SK-N-SH treated with all-trans-retinoic acid at 6 μM for 48 hours (cell line): ENCODE measurements around the gene IRX6.

Experiments used
- ATAC-seq: fragments of 200-7000 bp; cut with Tn5 transposase; 3 replicates; pipeline ENCODE4 v1.9.1; 2020; ENCODE audit warnings: mild to moderate bottlenecking, moderate library complexity
- BACH2 ChIP-seq: fragments of 250-450 bp; sonication (Bioruptor Pico); IDR thresholded peaks from 2 replicates; pipeline ENCODE4 v1.9.0; 2021; ENCODE audit warnings: mild to moderate bottlenecking, borderline replicate concordance
- CREB5 ChIP-seq: fragments of 250-450 bp; sonication (Bioruptor Pico); IDR thresholded peaks from 2 replicates; pipeline ENCODE4 v1.5.1; 2020; ENCODE audit warnings: low read depth, mild to moderate bottlenecking, moderate library complexity
- CSDC2 ChIP-seq: fragments of 250-450 bp; sonication (Bioruptor Pico); IDR thresholded peaks from 2 replicates; pipeline ENCODE4 v1.5.0; 2020; ENCODE audit warnings: mild to moderate bottlenecking, moderate library complexity
- CSRNP3 ChIP-seq: fragments of 250-450 bp; sonication (Bioruptor Pico); IDR thresholded peaks from 2 replicates; pipeline ENCODE4 v1.5.1; 2021; ENCODE audit warnings: mild to moderate bottlenecking, moderate library complexity
- ESRRG ChIP-seq: fragments of 250-450 bp; sonication (Bioruptor Pico); IDR thresholded peaks from 2 replicates; pipeline ENCODE4 v1.6.1; 2021; ENCODE audit warnings: mild to moderate bottlenecking
- ISL1 ChIP-seq: fragments of 250-450 bp; sonication (Bioruptor Pico); IDR thresholded peaks from 2 replicates; pipeline ENCODE4 v2.1.2; 2022; ENCODE audit warnings: mild to moderate bottlenecking, moderate library complexity
- OSR1 ChIP-seq: fragments of 250-450 bp; sonication (Bioruptor Pico); IDR thresholded peaks from 2 replicates; pipeline ENCODE4 v1.8.0; 2022; ENCODE audit warnings: moderate library complexity, mild to moderate bottlenecking, inconsistent platforms
- PPARA ChIP-seq: fragments of 250-450 bp; sonication (Bioruptor Pico); IDR thresholded peaks from 2 replicates; pipeline ENCODE4 v1.5.0; 2020; ENCODE audit warnings: mild to moderate bottlenecking, borderline replicate concordance
- RARB ChIP-seq: fragments of 250-450 bp; sonication (Bioruptor Pico); IDR thresholded peaks from 2 replicates; pipeline ENCODE4 v1.8.0; 2021; ENCODE audit warnings: mild to moderate bottlenecking, moderate library complexity
- SNAI2 ChIP-seq: fragments of 250-450 bp; sonication (Bioruptor Pico); IDR thresholded peaks from 2 replicates; pipeline ENCODE4 v1.5.0; 2020; ENCODE audit warnings: mild to moderate bottlenecking, moderate library complexity
- TCF4 ChIP-seq: fragments of 250-450 bp; sonication (Bioruptor Pico); IDR thresholded peaks from 2 replicates; pipeline ENCODE4 v1.8.0; 2021; ENCODE audit warnings: mild to moderate bottlenecking, moderate library complexity, borderline replicate concordance
- TOX ChIP-seq: fragments of 250-450 bp; sonication (Bioruptor Pico); IDR thresholded peaks from 2 replicates; pipeline ENCODE4 v1.8.0; 2021; ENCODE audit warnings: mild to moderate bottlenecking, moderate library complexity, borderline replicate concordance
- TSHZ2 ChIP-seq: fragments of 250-450 bp; sonication (Bioruptor Pico); IDR thresholded peaks from 2 replicates; pipeline ENCODE4 v1.5.0; 2020; ENCODE audit warnings: mild to moderate bottlenecking, moderate library complexity
- ZC3H10 ChIP-seq: fragments of 250-450 bp; sonication (Bioruptor Pico); IDR thresholded peaks from 2 replicates; pipeline ENCODE4 v1.5.1; 2021; ENCODE audit warnings: mild to moderate bottlenecking, moderate library complexity
- ZNF565 ChIP-seq: fragments of 450-650 bp; formaldehyde crosslinking; conservative IDR thresholded peaks from 2 replicates; pipeline ENCODE4 v1.5.0; 2020; ENCODE audit warnings: low read depth, mild to moderate bottlenecking, moderate library complexity
- ZNF70 ChIP-seq: fragments of 450-650 bp; formaldehyde crosslinking; IDR thresholded peaks from 2 replicates; pipeline ENCODE4 v1.5.0; 2020; ENCODE audit warnings: mild to moderate bottlenecking, moderate library complexity
- ZNF8 ChIP-seq: fragments of 450-650 bp; formaldehyde crosslinking; IDR thresholded peaks from 2 replicates; pipeline ENCODE4 v1.5.0; 2020; ENCODE audit warnings: mild to moderate bottlenecking, moderate library complexity
- TF ChIP-seq, protein P1 (sequence below): fragments of 250-450 bp; sonication (Bioruptor Pico); IDR thresholded peaks from 2 replicates; pipeline ENCODE4 v1.8.0; 2021; ENCODE audit warnings: low read depth, mild to moderate bottlenecking, moderate library complexity, borderline replicate concordance
- TF ChIP-seq, protein P2 (sequence below): fragments of 250-450 bp; sonication (Bioruptor Pico); IDR thresholded peaks from 2 replicates; pipeline ENCODE4 v1.8.0; 2020; ENCODE audit warnings: mild to moderate bottlenecking, moderate library complexity, borderline replicate concordance

Gene IRX6

DNA sequence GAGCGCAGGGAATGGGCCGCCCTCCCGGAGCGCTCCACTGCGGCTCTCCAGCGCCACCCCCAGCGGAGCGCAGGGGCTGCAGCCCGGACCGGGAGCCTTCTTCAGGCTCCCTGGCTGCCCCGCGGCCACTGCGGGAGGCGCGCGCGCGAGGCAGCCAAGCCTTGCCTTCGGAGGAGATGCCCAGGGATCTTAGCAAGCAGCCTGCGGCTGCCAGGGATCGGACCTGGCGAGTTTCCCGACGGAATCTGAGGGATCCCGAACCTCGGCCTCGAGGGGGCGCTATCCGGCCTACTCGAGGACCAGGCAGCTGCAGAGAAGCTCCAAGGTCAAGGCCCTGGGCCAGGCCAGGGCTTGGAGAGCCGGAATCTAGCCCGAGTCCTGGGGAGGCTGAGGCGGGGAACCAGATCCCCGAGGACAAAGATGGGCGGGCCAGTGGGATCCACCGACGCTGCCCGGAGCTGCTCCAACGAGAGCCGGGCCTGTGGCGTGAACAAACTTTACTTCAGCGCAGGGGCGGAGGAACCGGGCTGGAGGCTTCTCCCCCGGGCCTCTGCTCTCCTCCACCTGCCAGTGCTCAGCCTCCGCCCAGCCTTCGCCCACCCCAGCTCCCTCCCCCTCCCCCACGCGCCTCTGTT lies at the start of gene IRX6:
Gene IRX6 (plus strand): TSS at position 567 of the 635 bp plus-strand sequence. CDS start 889 bp downstream, outside the sequence.
- no peak for TF ChIP-seq SNAI2 (CRISPR knock-in tag)
- TF ChIP-seq, all 23 proteins: peak for 0
- peak; percentile 62 for ATAC-seq

- TF ChIP-seq OSR1 (CRISPR knock-in tag) (no peak), BACH2 (CRISPR knock-in tag) (no peak)
- ATAC-seq, result no peak
Measured at GRCh38 chr16:55274391-55274790, 49.6 kb upstream of the IRX6 start.

- no peak for ATAC-seq
- TF ChIP-seq CREB5 (CRISPR knock-in tag), result no peak
- TF ChIP-seq ZC3H10, result no peak
- no peak for TF ChIP-seq RARB (CRISPR knock-in tag)
- no peak for TF ChIP-seq ESRRG
- TF ChIP-seq, protein P1, sequence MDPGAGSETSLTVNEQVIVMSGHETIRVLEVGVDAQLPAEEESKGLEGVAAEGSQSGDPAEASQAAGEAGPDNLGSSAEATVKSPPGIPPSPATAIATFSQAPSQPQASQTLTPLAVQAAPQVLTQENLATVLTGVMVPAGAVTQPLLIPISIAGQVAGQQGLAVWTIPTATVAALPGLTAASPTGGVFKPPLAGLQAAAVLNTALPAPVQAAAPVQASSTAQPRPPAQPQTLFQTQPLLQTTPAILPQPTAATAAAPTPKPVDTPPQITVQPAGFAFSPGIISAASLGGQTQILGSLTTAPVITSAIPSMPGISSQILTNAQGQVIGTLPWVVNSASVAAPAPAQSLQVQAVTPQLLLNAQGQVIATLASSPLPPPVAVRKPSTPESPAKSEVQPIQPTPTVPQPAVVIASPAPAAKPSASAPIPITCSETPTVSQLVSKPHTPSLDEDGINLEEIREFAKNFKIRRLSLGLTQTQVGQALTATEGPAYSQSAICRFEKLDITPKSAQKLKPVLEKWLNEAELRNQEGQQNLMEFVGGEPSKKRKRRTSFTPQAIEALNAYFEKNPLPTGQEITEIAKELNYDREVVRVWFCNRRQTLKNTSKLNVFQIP (CRISPR knock-in tag), result no peak
- TF ChIP-seq SNAI2 (CRISPR knock-in tag), result no peak
- TF ChIP-seq TCF4 (CRISPR knock-in tag), result no peak
- TF ChIP-seq CSDC2 (CRISPR knock-in tag), result no peak
- no peak for TF ChIP-seq TSHZ2 (CRISPR knock-in tag)
- TF ChIP-seq TOX (CRISPR knock-in tag), result no peak
- TF ChIP-seq ZNF70, result no peak
- no peak for TF ChIP-seq ISL1 (CRISPR knock-in tag)
- TF ChIP-seq, protein P2, sequence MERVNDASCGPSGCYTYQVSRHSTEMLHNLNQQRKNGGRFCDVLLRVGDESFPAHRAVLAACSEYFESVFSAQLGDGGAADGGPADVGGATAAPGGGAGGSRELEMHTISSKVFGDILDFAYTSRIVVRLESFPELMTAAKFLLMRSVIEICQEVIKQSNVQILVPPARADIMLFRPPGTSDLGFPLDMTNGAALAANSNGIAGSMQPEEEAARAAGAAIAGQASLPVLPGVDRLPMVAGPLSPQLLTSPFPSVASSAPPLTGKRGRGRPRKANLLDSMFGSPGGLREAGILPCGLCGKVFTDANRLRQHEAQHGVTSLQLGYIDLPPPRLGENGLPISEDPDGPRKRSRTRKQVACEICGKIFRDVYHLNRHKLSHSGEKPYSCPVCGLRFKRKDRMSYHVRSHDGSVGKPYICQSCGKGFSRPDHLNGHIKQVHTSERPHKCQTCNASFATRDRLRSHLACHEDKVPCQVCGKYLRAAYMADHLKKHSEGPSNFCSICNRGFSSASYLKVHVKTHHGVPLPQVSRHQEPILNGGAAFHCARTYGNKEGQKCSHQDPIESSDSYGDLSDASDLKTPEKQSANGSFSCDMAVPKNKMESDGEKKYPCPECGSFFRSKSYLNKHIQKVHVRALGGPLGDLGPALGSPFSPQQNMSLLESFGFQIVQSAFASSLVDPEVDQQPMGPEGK (CRISPR knock-in tag), result no peak
- no peak for TF ChIP-seq ZNF565 (CRISPR knock-in tag)
- TF ChIP-seq CSRNP3 (CRISPR knock-in tag), result no peak
- TF ChIP-seq PPARA (CRISPR knock-in tag), result no peak
Measured at GRCh38 chr16:55275167-55275566, 48.8 kb upstream of the IRX6 start.

GRCh38 chr16:55275869-55276268 lies 48.1 kb upstream of the IRX6 start:
- no peak for ATAC-seq
- TF ChIP-seq BACH2 (CRISPR knock-in tag) (no peak), ISL1 (CRISPR knock-in tag) (no peak), ZNF8 (CRISPR knock-in tag) (no peak), ZC3H10 (no peak), TOX (CRISPR knock-in tag) (no peak), SNAI2 (CRISPR knock-in tag) (no peak)
- TF ChIP-seq, protein P1 (CRISPR knock-in tag), result no peak
